Retinal pigment epithelial cell (primary cell): ENCODE data around the gene OGA.

Experiments used
- DNase-seq: peaks from one replicate; pipeline ENCODE4 v3.0.0-alpha.2; 2010; ENCODE audit warnings: low read depth
- H3K4me3 ChIP-seq: 2 replicates; pipeline ENCODE4 v1.5.1; 2011; ENCODE audit warnings: mild to moderate bottlenecking, low read length, control low read depth, moderate library complexity
- TF ChIP-seq, protein P1 (sequence below): conservative IDR thresholded peaks from 2 replicates; pipeline ENCODE4 v1.5.1; 2011; ENCODE audit warnings: low read depth, low read length, control low read depth, inconsistent platforms

Gene OGA

DNA sequence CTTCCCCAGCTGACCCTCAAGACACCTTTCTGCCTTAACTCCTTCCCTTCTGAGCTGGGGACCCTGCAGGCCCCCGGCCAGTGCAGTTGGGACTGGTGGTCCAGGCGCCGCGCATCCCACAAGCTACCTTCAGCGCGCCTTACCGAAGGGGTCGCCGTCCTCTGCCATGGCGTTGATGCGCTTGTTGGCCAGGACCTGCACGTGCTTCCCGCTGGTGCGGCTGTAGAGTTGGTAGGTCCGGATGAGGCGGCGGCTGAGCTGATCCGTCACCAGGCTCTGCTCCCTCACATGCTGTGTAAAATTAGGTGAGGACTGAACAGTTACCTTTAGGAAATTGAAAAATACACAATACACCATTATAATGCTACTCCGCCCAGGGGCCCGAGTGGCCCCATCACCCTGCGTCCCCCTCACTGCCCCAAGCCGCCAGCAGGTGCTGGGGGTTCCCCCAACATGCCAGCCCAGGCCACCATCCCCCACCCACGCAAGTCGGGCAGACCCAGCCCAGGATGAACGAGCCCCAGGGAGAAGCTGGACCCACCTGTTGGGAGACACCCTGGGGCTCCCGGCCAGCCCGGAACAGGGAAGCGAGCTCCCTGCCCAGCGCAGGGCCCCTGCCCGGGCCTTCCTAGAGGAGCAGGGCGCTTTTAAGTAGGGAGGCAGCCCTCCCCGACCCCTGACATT, 43.5 kb downstream of the OGA start:
- TF ChIP-seq, protein P1, sequence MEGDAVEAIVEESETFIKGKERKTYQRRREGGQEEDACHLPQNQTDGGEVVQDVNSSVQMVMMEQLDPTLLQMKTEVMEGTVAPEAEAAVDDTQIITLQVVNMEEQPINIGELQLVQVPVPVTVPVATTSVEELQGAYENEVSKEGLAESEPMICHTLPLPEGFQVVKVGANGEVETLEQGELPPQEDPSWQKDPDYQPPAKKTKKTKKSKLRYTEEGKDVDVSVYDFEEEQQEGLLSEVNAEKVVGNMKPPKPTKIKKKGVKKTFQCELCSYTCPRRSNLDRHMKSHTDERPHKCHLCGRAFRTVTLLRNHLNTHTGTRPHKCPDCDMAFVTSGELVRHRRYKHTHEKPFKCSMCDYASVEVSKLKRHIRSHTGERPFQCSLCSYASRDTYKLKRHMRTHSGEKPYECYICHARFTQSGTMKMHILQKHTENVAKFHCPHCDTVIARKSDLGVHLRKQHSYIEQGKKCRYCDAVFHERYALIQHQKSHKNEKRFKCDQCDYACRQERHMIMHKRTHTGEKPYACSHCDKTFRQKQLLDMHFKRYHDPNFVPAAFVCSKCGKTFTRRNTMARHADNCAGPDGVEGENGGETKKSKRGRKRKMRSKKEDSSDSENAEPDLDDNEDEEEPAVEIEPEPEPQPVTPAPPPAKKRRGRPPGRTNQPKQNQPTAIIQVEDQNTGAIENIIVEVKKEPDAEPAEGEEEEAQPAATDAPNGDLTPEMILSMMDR: no peak
- DNase-seq: no peak
- no peak overlapping the region for H3K4me3 ChIP-seq

DNA sequence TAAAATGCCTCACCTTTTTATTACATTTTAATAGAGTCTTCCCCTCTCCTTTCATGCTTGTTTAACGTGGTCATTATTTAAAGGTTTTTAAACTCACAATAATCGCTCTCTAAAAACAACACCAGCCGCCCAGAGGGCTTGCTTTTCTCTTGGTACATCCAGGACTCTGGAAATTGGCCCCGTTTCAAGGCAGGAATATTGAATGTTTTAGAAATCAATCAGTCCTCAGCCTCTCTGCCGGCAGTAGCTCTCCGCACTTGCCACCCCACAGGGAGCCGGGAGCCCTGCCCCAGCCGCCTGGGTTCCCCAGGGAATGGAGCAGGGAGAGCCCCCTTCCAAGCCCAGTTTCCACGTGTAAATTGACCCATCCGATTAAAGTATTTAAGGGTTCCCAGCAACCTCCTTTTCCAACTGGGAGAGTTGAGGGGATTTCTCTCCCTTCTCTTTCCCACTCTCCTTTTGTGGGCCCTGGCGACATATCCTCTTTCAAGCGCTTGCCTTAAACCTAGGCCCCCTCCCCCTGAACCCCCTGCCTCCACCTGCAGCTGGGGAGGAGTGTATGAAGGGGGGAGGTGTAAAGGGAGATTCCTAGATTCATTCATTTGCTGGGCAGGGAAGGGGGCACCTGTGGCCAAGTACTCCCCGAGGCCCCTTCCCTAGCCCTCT, 44.2 kb downstream of the OGA start:
- TF ChIP-seq, protein P1: no peak
- no peak for DNase-seq
- H3K4me3 ChIP-seq: no peak overlapping the region

DNA sequence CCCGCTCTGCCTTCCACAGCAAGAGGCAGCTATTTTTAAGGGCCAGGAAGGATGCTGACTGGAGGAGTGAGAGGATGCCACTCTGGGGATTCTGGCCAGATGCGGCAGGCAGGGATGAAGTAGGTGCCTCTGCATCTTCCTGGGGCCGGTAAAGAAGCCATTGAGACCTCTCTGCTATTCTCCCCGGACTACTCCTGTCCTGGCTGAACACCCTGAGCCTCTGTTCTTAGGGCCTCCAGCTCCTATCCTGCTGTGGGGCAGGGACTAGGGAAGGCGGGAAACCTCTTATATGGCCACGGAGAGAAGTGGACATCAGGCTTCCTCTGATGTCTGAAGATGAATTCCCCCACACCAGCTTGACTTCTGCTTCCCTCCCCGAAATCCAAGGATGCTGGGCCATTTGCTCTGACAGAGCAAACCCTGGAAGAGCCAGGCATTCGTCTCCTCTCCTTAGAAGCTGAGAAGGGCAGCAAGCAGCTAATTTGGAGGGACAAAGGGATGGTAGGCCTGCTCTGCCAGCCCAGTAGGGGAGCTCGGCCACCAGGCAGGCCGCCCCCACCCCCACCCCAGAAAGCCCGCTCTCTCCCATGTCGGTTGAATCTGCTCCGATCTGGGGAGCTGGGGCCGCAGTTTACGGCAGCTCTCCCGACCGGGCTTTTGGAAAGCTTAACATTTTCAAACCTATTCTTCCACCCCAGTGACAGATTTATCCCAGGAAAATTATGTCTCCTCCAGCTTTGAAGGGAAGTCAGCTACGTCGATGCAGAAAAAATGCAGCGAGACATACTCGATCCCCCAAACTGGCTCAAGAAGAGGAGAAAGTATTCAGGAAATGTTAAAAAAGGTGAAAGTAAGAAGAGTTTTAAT, 45.1 kb downstream of the OGA start:
- no peak overlapping the region for H3K4me3 ChIP-seq
- DNase-seq: no peak
- TF ChIP-seq, protein P1: no peak

DNA sequence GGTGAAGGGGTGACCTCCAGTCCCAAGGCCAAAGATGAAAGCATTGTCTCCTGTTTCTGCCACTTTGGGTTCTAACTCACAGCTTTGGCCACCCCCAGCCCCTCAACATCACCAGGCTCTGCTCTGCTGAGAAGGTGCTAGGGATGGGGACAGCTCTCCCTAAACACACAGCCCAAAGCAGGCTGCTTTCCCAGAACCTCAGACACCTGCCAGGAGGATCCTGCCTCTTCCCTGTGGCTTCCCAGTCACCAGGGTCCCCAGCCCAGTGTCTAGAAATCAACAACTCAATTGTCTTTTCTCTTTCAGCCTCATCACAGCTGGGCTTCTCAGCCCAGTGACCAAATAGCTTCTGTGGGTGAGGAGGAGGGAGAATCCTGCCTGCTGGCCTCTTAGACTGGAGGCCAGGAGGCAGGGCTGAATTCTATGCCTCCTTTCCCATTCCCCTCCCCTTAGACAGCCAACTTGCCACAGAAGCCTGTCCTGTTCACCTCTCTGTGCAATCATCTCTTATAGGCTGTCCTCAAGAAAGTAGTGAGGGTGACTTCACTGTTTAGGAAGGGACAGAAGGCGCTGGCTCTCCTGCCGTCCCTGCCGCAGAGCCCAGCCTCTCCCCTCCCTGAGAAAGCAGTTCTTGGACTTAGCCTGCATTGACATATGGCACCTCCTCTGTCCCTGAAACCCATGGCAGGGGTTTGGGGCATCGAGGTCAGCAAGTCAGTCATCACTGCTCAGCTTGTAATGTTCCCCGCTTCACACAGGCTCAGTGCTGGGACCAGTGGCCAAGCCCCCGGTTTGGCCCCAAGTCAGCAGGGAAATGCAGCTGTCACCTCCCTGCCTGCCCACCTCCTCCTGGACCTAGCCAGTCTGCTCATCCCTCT, 46.0 kb downstream of the OGA start:
- DNase-seq: no peak
- H3K4me3 ChIP-seq: no peak overlapping the region
- TF ChIP-seq, protein P1: no peak

DNA sequence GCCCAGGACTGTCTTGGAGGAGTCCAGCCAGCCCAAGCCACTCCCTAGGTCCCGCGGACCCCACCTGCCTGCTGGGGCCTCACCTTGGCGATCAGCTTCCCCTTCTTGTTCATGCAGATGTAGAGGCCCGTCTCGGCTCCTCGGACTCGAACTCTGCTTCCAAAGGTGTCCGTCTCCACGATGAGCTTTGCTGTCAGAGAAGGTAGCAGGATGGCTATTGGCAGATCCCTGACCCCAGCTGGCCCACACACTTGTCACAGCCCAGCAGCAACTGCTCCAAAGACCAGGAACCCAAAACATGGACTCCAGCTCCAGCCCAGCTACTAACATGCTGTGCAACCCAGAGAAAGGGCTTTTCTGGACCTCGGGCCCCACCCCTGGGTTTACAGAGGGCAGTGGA, 46.9 kb downstream of the OGA start:
- no peak for DNase-seq
- no peak overlapping the region for H3K4me3 ChIP-seq
- TF ChIP-seq, protein P1: no peak

DNA sequence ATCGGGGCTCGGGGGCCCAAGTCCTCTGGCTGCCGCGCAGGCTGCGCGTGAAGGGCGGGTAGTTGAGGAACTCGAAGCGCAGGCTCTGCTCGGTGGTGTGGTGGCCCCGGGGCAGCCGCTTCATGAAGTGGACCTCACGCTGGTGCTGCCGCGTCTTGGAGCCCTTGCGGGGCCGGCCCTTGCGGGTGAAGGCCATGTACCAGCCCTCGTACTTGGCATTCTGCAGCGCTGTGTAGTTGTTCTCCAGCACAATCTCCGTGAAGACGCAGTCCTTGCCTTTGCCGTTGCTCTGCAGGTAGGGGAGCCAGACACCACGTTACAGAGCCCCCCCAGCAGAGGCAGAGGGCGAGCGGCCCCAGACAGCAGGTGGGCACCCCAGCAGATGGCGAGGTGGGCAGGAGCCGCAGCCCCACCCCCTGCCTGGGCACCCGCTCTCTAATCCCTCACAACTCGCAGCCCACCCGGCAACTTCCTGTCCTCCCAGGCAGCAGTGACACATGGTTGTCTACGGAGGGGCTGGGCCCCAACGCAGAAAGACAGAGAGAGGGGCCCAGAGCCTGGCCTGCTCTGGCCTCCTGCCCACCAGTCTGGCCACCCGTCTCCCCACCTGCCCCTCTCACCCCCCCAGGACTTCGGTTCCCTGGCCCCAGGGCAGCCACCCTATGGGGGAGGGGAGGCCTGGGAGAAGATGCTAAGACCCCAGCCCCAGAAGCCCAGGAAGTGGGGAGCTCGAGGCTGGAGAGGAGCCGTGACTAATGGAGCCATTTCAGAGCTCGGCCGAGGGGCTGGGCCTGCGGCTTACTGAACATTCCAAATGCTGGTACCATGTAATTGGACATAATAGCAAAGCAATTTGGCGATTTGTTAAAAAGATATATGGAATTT, 47.7 kb downstream of the OGA start:
- TF ChIP-seq, protein P1: no peak
- no peak overlapping the region for H3K4me3 ChIP-seq
- no peak for DNase-seq
